Astrocyte of the cerebellum (primary cell): ENCODE data around the gene DESI2.

Experiments used
- DNase-seq: peaks from one replicate; pipeline ENCODE4 v3.0.0-alpha.2; 2011; ENCODE audit warnings: low read depth
- H3K4me3 ChIP-seq: 2 replicates; pipeline ENCODE4 v1.5.1; 2011; ENCODE audit warnings: mild to moderate bottlenecking, low read depth, low read length, moderate library complexity
- CTCF ChIP-seq: IDR thresholded peaks from 2 replicates; pipeline ENCODE4 v1.5.1; 2012; ENCODE audit warnings: low read length, low read depth, moderate library complexity, mild to moderate bottlenecking; ENCODE audit errors: missing control alignments
- in situ Hi-C: cut with HindIII; loops from 2 replicates; pipeline ENCODE4 v1.10.0; 2017; ENCODE audit warnings: low sequenced_read_pairs

Gene DESI2

GRCh38 chr1:244626709-244627108 is 26.2 kb upstream of the DESI2 start:
- in situ Hi-C loops = no loop called here
- no peak for TF ChIP-seq CTCF
- no peak overlapping the region for H3K4me3 ChIP-seq
- DNase-seq = no peak

GRCh38 chr1:244628789-244629188 is 24.1 kb upstream of the DESI2 start:
- no peak for TF ChIP-seq CTCF
- no peak overlapping the region for H3K4me3 ChIP-seq
- in situ Hi-C loops = no loop called here
- DNase-seq = no peak

- TF ChIP-seq CTCF = no peak
- DNase-seq = no peak
- H3K4me3 ChIP-seq = no peak overlapping the region
- in situ Hi-C loops = no loop called here
Observed at GRCh38 chr1:244633140-244633539, 19.8 kb upstream of the DESI2 start.

- TF ChIP-seq CTCF = no peak
- in situ Hi-C loops = no loop called here
- no peak for DNase-seq
Observed at GRCh38 chr1:244634546-244634945, 18.4 kb upstream of the DESI2 start.

GRCh38 chr1:244636488-244637259 is 16.3 kb upstream of the DESI2 start:
- H3K4me3 ChIP-seq = no peak overlapping the region
- no peak for DNase-seq
- in situ Hi-C loops = no loop called here
- no peak for TF ChIP-seq CTCF

More at GRCh38 chr1:244634546-244634945, 18.4 kb upstream of the DESI2 start:
- no peak overlapping the region for H3K4me3 ChIP-seq

GRCh38 chr1:244639561-244639960 is 13.4 kb upstream of the DESI2 start:
- no peak for DNase-seq
- H3K4me3 ChIP-seq = no peak overlapping the region
- in situ Hi-C loops = no loop called here
- TF ChIP-seq CTCF = no peak
